GM12865 (cell line): ENCODE measurements around the gene EPB41.
"Not testable (repeated sequence)": the region's sequence is repeated elsewhere in the genome, so short reads cannot be mapped to it uniquely, and the experiment has no call there.

Experiments used
- DNase-seq: peaks from one replicate; pipeline ENCODE4 v3.0.0; 2010; ENCODE audit warnings: low read depth
- H3K4me3 ChIP-seq: 2 replicates; pipeline ENCODE4 v1.5.1; 2011; ENCODE audit warnings: mild to moderate bottlenecking, low read depth, low read length, control low read depth
- TF ChIP-seq, protein P1 (sequence below): IDR thresholded peaks from 2 replicates; pipeline ENCODE4 v1.5.1; 2011; ENCODE audit warnings: low read length, control low read depth, low read depth, inconsistent platforms; ENCODE audit not compliant: insufficient read depth; ENCODE audit errors: missing control alignments

The EPB41 gene

DNA sequence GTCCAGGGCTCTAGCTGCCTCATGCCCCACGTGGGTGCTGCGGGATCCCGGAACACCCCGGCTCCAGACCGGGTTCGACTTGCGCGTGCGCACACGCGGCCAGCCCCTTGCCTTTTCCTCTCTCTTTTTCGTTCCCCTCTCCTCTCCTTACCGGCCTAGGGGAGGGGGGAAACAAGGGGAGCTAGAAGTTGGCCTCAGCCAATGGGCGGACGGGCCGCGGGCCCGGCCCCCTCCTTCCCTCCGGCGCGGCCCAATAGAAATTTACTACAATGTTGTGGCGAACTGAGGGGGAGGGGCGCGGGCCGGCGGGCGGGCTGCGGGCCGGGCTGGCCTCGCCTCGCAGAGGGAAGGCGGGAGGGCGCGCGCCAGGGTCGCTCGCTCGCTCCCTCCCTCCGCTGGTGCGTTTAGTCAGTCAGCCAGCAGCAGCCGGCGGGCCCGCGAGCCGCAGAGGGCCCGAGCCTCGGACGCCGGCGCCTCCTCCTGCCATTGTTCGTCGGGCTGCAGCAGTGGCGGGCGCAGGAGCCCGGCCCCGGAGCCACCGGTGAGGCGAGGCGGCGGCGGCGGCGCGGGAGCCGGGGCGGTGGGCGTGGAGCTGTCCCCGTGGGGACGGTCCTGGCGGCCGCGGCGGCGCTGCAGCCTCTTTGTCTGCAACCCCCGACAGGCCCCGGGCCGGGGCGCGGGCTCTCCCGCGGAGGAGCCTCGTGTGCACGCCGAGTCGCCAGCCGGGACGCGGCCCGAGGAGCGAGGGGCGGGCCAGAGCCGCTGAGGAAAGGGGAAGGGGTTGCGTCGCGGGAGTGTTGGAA lies at the start of gene EPB41:
TSS of gene EPB41 (plus strand) at position 342 of the 803 bp plus-strand sequence. CDS start 72,869 bp downstream, outside the sequence.
- TF ChIP-seq, protein P1, sequence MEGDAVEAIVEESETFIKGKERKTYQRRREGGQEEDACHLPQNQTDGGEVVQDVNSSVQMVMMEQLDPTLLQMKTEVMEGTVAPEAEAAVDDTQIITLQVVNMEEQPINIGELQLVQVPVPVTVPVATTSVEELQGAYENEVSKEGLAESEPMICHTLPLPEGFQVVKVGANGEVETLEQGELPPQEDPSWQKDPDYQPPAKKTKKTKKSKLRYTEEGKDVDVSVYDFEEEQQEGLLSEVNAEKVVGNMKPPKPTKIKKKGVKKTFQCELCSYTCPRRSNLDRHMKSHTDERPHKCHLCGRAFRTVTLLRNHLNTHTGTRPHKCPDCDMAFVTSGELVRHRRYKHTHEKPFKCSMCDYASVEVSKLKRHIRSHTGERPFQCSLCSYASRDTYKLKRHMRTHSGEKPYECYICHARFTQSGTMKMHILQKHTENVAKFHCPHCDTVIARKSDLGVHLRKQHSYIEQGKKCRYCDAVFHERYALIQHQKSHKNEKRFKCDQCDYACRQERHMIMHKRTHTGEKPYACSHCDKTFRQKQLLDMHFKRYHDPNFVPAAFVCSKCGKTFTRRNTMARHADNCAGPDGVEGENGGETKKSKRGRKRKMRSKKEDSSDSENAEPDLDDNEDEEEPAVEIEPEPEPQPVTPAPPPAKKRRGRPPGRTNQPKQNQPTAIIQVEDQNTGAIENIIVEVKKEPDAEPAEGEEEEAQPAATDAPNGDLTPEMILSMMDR, result no peak
- peak; percentile 96 for DNase-seq
- peak within 1 kb of the TSS; percentile 64 for H3K4me3 ChIP-seq

DNA sequence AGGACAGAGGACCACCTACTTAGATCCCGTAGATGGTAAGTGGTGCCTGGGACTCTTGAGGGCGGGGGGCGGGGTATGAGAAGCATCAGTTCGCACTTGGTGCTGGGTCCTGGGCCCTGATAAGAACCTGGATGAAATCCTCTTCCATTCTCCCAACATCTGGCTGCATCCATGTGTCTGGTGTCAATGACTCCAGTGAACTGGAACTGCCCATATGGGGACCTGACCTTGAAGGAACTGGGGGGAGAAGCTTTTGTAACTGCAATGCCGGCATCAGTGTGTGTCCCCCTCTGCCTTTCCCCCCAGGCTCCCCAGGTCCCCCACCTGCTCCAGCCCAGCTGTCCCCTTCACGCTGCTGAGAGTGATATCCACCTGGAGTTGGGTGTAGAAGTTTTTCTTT lies 49.7 kb upstream of the EPB41 start:
- no peak overlapping the region for H3K4me3 ChIP-seq
- TF ChIP-seq, protein P1, result no peak
- no peak for DNase-seq

DNA sequence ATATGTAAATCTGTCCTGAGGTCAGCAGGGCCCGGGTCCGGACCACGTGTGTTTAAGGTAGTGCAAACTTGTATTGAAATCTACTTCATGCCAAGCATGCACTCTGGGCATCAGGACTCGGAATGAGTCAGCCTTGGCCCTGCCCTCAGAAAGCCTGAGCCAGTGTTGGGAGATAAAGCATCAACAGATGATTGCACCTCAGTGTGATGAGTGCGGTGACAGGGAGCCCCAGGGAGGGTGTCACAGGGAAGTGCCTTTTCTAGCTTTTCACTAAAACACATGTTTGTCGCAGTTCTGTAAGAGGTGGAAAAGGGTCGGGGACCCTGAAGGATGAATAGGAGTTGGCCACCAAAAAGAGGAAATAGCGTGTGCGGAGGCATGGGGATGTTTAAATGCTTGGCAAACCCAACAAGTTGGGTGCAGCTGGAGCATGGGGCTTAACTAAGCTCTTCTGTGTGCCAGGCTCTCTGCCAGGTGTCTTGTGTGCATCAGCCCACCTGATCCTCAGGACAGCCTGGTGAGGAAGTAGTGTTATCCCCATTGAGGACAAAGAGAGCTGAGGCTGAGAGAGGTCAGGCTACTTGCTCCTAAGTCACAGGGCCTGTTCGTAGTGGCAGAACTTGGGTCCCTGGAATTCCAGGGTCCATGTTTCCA lies 48.2 kb upstream of the EPB41 start:
- no peak for DNase-seq
- TF ChIP-seq, protein P1, result no peak
- no peak overlapping the region for H3K4me3 ChIP-seq

DNA sequence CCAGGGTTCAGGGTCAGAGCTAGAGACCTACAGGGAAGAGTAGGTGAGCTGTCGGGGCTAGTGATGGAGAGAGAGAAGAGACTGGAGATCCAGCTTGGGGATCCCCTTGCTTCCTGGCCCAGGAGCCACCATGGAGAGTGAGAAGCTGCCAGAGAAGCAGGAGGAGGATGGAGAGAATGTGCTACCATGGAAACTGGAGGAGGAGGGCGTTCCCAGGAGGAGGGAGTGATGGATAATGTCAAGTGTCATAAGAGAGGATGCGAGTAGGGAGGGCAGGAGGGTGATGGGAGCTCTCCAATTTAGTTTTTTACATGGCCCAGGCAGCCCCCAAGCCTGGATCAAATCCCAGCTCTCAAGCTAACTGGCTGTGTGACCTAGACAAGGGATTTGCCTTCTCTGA lies 46.5 kb upstream of the EPB41 start:
- no peak overlapping the region for H3K4me3 ChIP-seq
- DNase-seq, result no peak
- TF ChIP-seq, protein P1, result no peak

DNA sequence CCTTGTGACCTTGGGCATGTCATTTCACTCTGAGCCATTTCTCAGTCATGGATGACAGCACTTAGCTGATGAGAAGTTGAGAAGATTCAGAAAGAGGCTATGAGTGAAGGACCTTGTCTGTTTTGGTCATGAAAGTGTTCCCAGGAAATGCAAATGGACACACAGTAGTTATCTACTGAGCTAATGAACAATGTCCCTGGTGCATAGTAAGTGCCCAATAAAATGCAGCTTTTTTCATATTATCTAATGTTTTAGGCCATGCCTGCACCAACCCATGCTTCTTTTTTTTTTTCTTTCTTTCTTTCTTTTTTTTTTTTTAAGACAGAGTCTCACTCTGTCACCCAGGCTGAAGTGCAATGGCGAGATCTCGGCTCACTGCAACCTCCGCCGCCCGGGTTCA lies 44.4 kb upstream of the EPB41 start:
- TF ChIP-seq, protein P1, result no peak
- no peak overlapping the region for H3K4me3 ChIP-seq
- DNase-seq, result no peak

DNA sequence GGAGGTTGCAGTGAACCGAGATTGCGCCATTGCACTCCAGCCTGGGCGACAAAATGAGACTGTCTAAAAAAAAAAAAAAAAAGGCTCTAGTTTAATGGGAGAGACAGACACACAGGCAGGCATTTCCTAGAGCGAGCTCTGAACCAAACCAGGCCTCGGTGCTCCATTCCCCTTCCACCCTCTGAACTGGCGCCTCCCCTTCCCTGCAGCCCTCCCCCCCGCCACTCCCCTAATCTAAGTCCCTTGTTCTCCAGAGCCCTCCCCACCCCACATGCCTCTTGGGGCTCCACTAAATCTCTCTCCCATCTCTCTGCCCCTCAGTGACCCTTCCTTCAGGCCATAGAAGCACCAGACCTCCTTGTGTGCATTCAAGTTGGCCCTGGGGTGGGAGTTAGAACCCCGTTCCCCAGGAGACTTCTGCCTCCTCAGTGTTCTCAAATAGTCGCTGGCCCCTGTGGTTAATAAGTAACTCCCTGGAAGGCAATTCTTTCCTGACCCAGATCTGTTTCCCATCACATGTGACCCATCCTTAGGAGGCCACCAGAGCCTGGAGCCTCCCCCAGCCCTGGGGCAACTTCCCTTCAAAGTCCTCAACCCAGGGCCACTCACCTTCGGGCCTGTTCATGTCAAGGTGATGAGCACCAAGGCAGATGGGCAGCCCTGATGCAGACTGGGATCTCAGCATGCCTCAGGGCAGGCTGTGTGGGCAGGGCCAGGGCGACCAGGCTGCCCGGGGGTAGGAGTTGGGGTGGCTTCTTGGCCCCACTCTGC lies 42.6 kb upstream of the EPB41 start:
- H3K4me3 ChIP-seq, result no peak overlapping the region
- TF ChIP-seq, protein P1, result no peak
- DNase-seq, result no peak

DNA sequence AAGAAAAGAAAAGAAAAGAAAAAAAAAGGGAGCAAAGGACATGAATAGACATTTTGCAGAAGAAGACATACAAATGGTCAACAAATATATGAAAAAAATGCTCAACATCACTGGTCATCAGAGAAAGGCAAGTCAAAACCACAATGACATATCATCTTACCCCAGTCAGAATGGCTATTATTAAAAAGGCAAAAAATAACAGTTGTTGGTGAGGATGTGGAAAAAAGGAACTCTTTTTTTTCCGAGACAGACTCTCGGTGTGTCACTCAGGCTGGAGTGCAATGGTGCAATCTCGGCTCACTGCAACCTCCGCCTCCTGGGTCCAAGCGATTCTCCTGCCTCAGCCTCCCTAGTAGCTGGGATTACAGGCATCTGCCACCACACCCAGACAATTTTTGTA lies 39.2 kb upstream of the EPB41 start:
- DNase-seq, H3K4me3 ChIP-seq: not testable (repeated sequence)
